Measurements from ENCODE around the gene MYL5.

DNA sequence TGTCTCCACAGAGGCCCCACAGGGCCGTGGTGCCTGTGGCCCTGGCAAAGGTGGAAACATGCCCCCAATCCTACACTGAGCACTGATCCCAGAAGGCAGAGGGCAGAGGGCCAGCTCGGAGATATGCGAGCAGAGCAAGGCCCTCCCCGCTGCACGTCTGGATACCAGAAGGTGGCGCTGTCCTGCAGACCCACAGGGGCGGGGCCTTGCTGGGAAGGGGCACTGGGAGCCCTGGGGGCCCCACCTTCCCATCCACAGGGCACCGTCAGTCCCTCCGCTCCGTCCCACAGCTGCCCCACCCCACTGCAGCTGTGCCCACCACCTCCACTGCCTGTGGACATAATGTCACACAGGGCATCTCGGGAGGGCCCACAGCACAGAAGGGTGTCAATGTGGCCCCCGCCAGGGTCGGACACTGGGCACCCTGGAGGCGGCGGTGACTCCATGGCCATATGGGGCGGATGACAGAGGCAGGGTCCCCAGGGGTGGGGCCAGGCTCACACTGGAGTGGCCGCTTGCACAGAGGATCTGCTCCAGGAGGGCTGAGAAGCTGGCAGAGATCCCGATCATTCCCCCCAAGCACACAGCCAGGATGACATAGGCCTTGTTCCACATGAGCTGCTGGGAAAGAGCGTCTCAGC is 9.8 kb downstream of the MYL5 start:
- TF ChIP-seq, protein P1, sequence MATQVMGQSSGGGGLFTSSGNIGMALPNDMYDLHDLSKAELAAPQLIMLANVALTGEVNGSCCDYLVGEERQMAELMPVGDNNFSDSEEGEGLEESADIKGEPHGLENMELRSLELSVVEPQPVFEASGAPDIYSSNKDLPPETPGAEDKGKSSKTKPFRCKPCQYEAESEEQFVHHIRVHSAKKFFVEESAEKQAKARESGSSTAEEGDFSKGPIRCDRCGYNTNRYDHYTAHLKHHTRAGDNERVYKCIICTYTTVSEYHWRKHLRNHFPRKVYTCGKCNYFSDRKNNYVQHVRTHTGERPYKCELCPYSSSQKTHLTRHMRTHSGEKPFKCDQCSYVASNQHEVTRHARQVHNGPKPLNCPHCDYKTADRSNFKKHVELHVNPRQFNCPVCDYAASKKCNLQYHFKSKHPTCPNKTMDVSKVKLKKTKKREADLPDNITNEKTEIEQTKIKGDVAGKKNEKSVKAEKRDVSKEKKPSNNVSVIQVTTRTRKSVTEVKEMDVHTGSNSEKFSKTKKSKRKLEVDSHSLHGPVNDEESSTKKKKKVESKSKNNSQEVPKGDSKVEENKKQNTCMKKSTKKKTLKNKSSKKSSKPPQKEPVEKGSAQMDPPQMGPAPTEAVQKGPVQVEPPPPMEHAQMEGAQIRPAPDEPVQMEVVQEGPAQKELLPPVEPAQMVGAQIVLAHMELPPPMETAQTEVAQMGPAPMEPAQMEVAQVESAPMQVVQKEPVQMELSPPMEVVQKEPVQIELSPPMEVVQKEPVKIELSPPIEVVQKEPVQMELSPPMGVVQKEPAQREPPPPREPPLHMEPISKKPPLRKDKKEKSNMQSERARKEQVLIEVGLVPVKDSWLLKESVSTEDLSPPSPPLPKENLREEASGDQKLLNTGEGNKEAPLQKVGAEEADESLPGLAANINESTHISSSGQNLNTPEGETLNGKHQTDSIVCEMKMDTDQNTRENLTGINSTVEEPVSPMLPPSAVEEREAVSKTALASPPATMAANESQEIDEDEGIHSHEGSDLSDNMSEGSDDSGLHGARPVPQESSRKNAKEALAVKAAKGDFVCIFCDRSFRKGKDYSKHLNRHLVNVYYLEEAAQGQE (IDR thresholded peaks at IDR 0.05) = no peak
- TF ChIP-seq EP300 (IDR thresholded peaks at IDR 0.05) = no peak
- TF ChIP-seq, protein P2, sequence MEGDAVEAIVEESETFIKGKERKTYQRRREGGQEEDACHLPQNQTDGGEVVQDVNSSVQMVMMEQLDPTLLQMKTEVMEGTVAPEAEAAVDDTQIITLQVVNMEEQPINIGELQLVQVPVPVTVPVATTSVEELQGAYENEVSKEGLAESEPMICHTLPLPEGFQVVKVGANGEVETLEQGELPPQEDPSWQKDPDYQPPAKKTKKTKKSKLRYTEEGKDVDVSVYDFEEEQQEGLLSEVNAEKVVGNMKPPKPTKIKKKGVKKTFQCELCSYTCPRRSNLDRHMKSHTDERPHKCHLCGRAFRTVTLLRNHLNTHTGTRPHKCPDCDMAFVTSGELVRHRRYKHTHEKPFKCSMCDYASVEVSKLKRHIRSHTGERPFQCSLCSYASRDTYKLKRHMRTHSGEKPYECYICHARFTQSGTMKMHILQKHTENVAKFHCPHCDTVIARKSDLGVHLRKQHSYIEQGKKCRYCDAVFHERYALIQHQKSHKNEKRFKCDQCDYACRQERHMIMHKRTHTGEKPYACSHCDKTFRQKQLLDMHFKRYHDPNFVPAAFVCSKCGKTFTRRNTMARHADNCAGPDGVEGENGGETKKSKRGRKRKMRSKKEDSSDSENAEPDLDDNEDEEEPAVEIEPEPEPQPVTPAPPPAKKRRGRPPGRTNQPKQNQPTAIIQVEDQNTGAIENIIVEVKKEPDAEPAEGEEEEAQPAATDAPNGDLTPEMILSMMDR (IDR thresholded peaks at IDR 0.05) = peak; percentile 49
- TF ChIP-seq ESRRA (IDR thresholded peaks at IDR 0.05; ENCODE audit: borderline replicate concordance, low read length) = no peak
- no peak for TF ChIP-seq POLR2A (IDR thresholded peaks at IDR 0.05; ENCODE audit: low read length)
